Muscle of leg (tissue), 3 donors: ENCODE data around the gene MTCL3.

ENCODE experiments used
- DNase-seq: peaks from one replicate; pipeline ENCODE4 v3.0.0; 2013
- H3K27ac ChIP-seq: one replicate; pipeline ENCODE4 v1.5.1; 2013; ENCODE audit warnings: mild to moderate bottlenecking, low read length, control low read depth
- H3K27me3 ChIP-seq: one replicate; pipeline ENCODE4 v1.6.1; 2013; ENCODE audit warnings: low read length; ENCODE audit not compliant: control insufficient read depth, insufficient read depth
- H3K36me3 ChIP-seq: one replicate; pipeline ENCODE4 v1.6.1; 2013; ENCODE audit warnings: low read length; ENCODE audit not compliant: control insufficient read depth, insufficient read depth
- H3K4me1 ChIP-seq: one replicate; pipeline ENCODE4 v1.6.1; 2013; ENCODE audit warnings: low read length; ENCODE audit not compliant: control insufficient read depth, insufficient read depth
- H3K4me3 ChIP-seq: one replicate; pipeline ENCODE4 v1.5.1; 2013; ENCODE audit warnings: low read length, control low read depth
- H3K9me3 ChIP-seq: replicated peaks from 2 replicates; pipeline ENCODE4 v1.6.1; 2013; ENCODE audit warnings: low read depth, low read length; ENCODE audit not compliant: control insufficient read depth
- WGBS: methylation state at CpG from one replicate; pipeline ENCODE4 v1.1.5; 2013; ENCODE audit warnings: missing lambda C conversion rate; ENCODE audit not compliant: insufficient coverage; 5-methylcytosine and 5-hydroxymethylcytosine counted together

MTCL3 gene

GRCh38 chr6:127458817-127459216 is 60.3 kb downstream of the MTCL3 start:
- Histone ChIP-seq H3K4me1 (peaks cover 8% of the 10 kb centered on the region), H3K27ac (peak overlapping the region; percentile 99), H3K9me3 (no peaks in the 10 kb centered on the region), H3K4me3 (peak overlapping the region; percentile 58), H3K27me3 (no peaks in the 10 kb centered on the region), H3K36me3 (no peaks in the 10 kb centered on the region)
- WGBS = 18% methylated on average over 2 of the region's 4 CpGs
- DNase-seq = peak; percentile 93

GRCh38 chr6:127458222-127458621 is 60.9 kb downstream of the MTCL3 start:
- peak; percentile 41 for DNase-seq
- Histone ChIP-seq H3K9me3 (no peaks in the 10 kb centered on the region), H3K27me3 (no peaks in the 10 kb centered on the region), H3K4me3 (peak overlapping the region; percentile 58), H3K27ac (peak overlapping the region; percentile 99), H3K36me3 (no peaks in the 10 kb centered on the region), H3K4me1 (peaks cover 5% of the 10 kb centered on the region)
- WGBS = no CpG with 5 or more reads among the region's 3 CpGs

GRCh38 chr6:127457456-127458064 is 61.6 kb downstream of the MTCL3 start:
- H3K4me1 ChIP-seq = peaks cover 5% of the 10 kb centered on the region
- H3K27ac ChIP-seq = peak overlapping the region; percentile 99
- DNase-seq = peak; percentile 87
- H3K36me3 ChIP-seq = no peaks in the 10 kb centered on the region
- peak overlapping the region; percentile 58 for H3K4me3 ChIP-seq
- H3K27me3 ChIP-seq = no peaks in the 10 kb centered on the region
- no CpG with 5 or more reads among the region's 3 CpGs for WGBS
- no peaks in the 10 kb centered on the region for H3K9me3 ChIP-seq

- Histone ChIP-seq H3K27me3 (no peaks in the 10 kb centered on the region), H3K27ac (peak overlapping the region; percentile 99), H3K4me3 (peak overlapping the region; percentile 2), H3K36me3 (no peaks in the 10 kb centered on the region), H3K9me3 (no peaks in the 10 kb centered on the region), H3K4me1 (peaks cover 3% of the 10 kb centered on the region)
- no CpG with 5 or more reads among the region's 3 CpGs for WGBS
- DNase-seq = peak; percentile 97
Observed at GRCh38 chr6:127456465-127456864, 62.7 kb downstream of the MTCL3 start.

GRCh38 chr6:127453845-127454619 is 65.1 kb downstream of the MTCL3 start:
- peaks cover 3% of the 10 kb centered on the region for H3K4me1 ChIP-seq
- H3K9me3 ChIP-seq = no peaks in the 10 kb centered on the region
- no peak overlapping the region for H3K27ac ChIP-seq
- no peak overlapping the region for H3K4me3 ChIP-seq
- WGBS = no CpG with 5 or more reads among the region's 2 CpGs
- no peaks in the 10 kb centered on the region for H3K27me3 ChIP-seq
- peak; percentile 56 for DNase-seq
- H3K36me3 ChIP-seq = no peaks in the 10 kb centered on the region

GRCh38 chr6:127452803-127453202 is 66.3 kb downstream of the MTCL3 start:
- Histone ChIP-seq H3K9me3 (no peaks in the 10 kb centered on the region), H3K27ac (no peak overlapping the region), H3K36me3 (no peaks in the 10 kb centered on the region), H3K4me1 (peaks cover 3% of the 10 kb centered on the region), H3K4me3 (no peak overlapping the region), H3K27me3 (no peaks in the 10 kb centered on the region)
- DNase-seq = no peak

- Histone ChIP-seq H3K9me3 (no peaks in the 10 kb centered on the region), H3K36me3 (peaks cover 10% of the 10 kb centered on the region)
- WGBS = 95% methylated on average over 3 of the region's 3 CpGs
Observed at GRCh38 chr6:127451388-127451787, 67.7 kb downstream of the MTCL3 start.

GRCh38 chr6:127447780-127448179 is 71.4 kb downstream of the MTCL3 start:
- Histone ChIP-seq H3K4me1 (peaks cover 2% of the 10 kb centered on the region), H3K4me3 (no peak overlapping the region)

More at GRCh38 chr6:127451388-127451787, 67.7 kb downstream of the MTCL3 start:
- H3K27ac ChIP-seq = no peak overlapping the region
- no peak overlapping the region for H3K4me3 ChIP-seq
- H3K4me1 ChIP-seq = peaks cover 3% of the 10 kb centered on the region
- no peaks in the 10 kb centered on the region for H3K27me3 ChIP-seq
- no peak for DNase-seq

GRCh38 chr6:127446356-127446755 is 72.8 kb downstream of the MTCL3 start:
- H3K4me1 ChIP-seq = peaks cover 2% of the 10 kb centered on the region
- no peak overlapping the region for H3K27ac ChIP-seq
- no peak for DNase-seq
- H3K4me3 ChIP-seq = no peak overlapping the region
- H3K9me3 ChIP-seq = no peaks in the 10 kb centered on the region
- WGBS = 71% methylated on average over 7 of the region's 7 CpGs
- no peaks in the 10 kb centered on the region for H3K27me3 ChIP-seq
- H3K36me3 ChIP-seq = peaks cover 15% of the 10 kb centered on the region

More at GRCh38 chr6:127447780-127448179, 71.4 kb downstream of the MTCL3 start:
- DNase-seq = no peak
- peaks cover 15% of the 10 kb centered on the region for H3K36me3 ChIP-seq
- no peaks in the 10 kb centered on the region for H3K27me3 ChIP-seq
- H3K27ac ChIP-seq = no peak overlapping the region
- no peaks in the 10 kb centered on the region for H3K9me3 ChIP-seq

- H3K27ac ChIP-seq = no peak overlapping the region
- no peak overlapping the region for H3K4me3 ChIP-seq
- H3K9me3 ChIP-seq = no peaks in the 10 kb centered on the region
- no peaks in the 10 kb centered on the region for H3K27me3 ChIP-seq
- peaks cover 2% of the 10 kb centered on the region for H3K4me1 ChIP-seq
- DNase-seq = no peak
- peaks cover 10% of the 10 kb centered on the region for H3K36me3 ChIP-seq
- WGBS = no CpG with 5 or more reads among the region's 1 CpG
Observed at GRCh38 chr6:127441881-127442280, 77.3 kb downstream of the MTCL3 start.
